ENCODE results near the gene KBTBD12. TPM values are rescaled to one million over a fixed set of nuclear protein-coding genes. Genes with fewer than 3 reads are reported as not detected.
A peak's percentile ranks its signal among the peaks of the same experiment; 100 is the strongest.
"Not testable (repeated sequence)": the region's sequence is repeated elsewhere in the genome, so short reads cannot be mapped to it uniquely, and the experiment has no call there.

Gene KBTBD12
- total RNA-seq (1 to 10 TPM; 4.5 to 7.6 TPM), polyA plus RNA-seq (1 to 10 TPM in 1 of 2 donors, under 1 TPM in 1; 0.28 to 4.1 TPM)
- long read RNA-seq, donor 1, partial matches to known transcripts: 0 of 7 reads
- long read RNA-seq, donor 1, other reads (novel, unspliced or antisense): 7 of 7 reads
- long read RNA-seq, donor 2, partial matches to known transcripts: 1 of 5 reads
- long read RNA-seq, donor 2, other reads (novel, unspliced or antisense): 3 of 5 reads

- Histone ChIP-seq H3K9me3 (ENCODE audit: control insufficient read depth, low read length) (no peaks in the 10 kb centered on the region), H3K27ac (ENCODE audit: low read depth in 1 of 2, low read length in 2 of 2) (peak within 1 kb of the TSS; percentile 65 to 72), H3K4me3 (ENCODE audit: low read length in 2 of 2) (peak within 1 kb of the TSS; percentile 39 to 40), H3K4me1 (ENCODE audit: control insufficient read depth in 1 of 2, insufficient read depth in 2 of 2, low read length in 2 of 2) (no peaks in the 10 kb centered on the region), H3K36me3 (ENCODE audit: control insufficient read depth in 1 of 2, insufficient read depth in 2 of 2, low read length in 1 of 2) (no peaks in the 10 kb centered on the region), H3K27me3 (ENCODE audit: control insufficient read depth in 1 of 2, insufficient read depth in 2 of 2, low read length in 1 of 2) (no peaks in the 10 kb centered on the region)
- DNase-seq: peak; percentile 70 to 88
- ATAC-seq (ENCODE audit: low FRiP score): peak; percentile 84
- WGBS, 2 donors: 8 to 12% methylated on average over 64 to 69 of the region's 69 CpGs
- intact Hi-C loops (cut with DNase I): loop anchor here (5.0 to 10.0 kb wide), 2 partner anchors 37 to 221 kb away; no protein-coding TSS in a partner anchor
These were observed at the start of gene KBTBD12 for GRCh38 chr3:127915115-127915936. KBTBD12 (plus strand) TSS chr3:127915232; CDS start chr3:127923062, 7,830 bp downstream.

GRCh38 chr3:127865941-127866340, 49.1 kb upstream of the KBTBD12 start:
- intact Hi-C loops (cut with DNase I): no loop called here
- no peak for ATAC-seq (ENCODE audit: low FRiP score)

GRCh38 chr3:127867412-127867811, 47.6 kb upstream of the KBTBD12 start:
- Histone ChIP-seq H3K4me1 (ENCODE audit: control insufficient read depth in 1 of 2, insufficient read depth in 2 of 2, low read length in 2 of 2) (no peaks in the 10 kb centered on the region), H3K4me3 (ENCODE audit: low read length in 2 of 2) (no peak overlapping the region), H3K27ac (ENCODE audit: low read depth in 1 of 2, low read length in 2 of 2) (no peak overlapping the region), H3K9me3 (ENCODE audit: control insufficient read depth, low read length) (no peaks in the 10 kb centered on the region), H3K36me3 (ENCODE audit: control insufficient read depth in 1 of 2, insufficient read depth in 2 of 2, low read length in 1 of 2) (no peaks in the 10 kb centered on the region), H3K27me3 (ENCODE audit: control insufficient read depth in 1 of 2, insufficient read depth in 2 of 2, low read length in 1 of 2) (peaks cover 0 to 2% of the 10 kb centered on the region in 2 donors)
- intact Hi-C loops (cut with DNase I): no loop called here
- DNase-seq: no peak
- no peak for ATAC-seq (ENCODE audit: low FRiP score)
- 82 to 91% methylated on average over 2 of the region's 2 CpGs for WGBS, 2 donors

More at GRCh38 chr3:127865941-127866340, 49.1 kb upstream of the KBTBD12 start:
- 73 to 81% methylated on average over 4 of the region's 4 CpGs for WGBS, 2 donors
- Histone ChIP-seq H3K4me1 (ENCODE audit: control insufficient read depth in 1 of 2, insufficient read depth in 2 of 2, low read length in 2 of 2) (no peaks in the 10 kb centered on the region), H3K36me3 (ENCODE audit: control insufficient read depth in 1 of 2, insufficient read depth in 2 of 2, low read length in 1 of 2) (no peaks in the 10 kb centered on the region), H3K27ac (ENCODE audit: low read depth in 1 of 2, low read length in 2 of 2) (no peak overlapping the region), H3K4me3 (ENCODE audit: low read length in 2 of 2) (no peak overlapping the region), H3K9me3 (ENCODE audit: control insufficient read depth, low read length) (no peaks in the 10 kb centered on the region), H3K27me3 (ENCODE audit: control insufficient read depth in 1 of 2, insufficient read depth in 2 of 2, low read length in 1 of 2) (peaks cover 0 to 2% of the 10 kb centered on the region in 2 donors)
- no peak for DNase-seq

GRCh38 chr3:127867986-127868385, 47.0 kb upstream of the KBTBD12 start:
- DNase-seq: no peak
- intact Hi-C loops (cut with DNase I): no loop called here
- Histone ChIP-seq H3K4me1 (ENCODE audit: control insufficient read depth in 1 of 2, insufficient read depth in 2 of 2, low read length in 2 of 2) (no peaks in the 10 kb centered on the region), H3K9me3 (ENCODE audit: control insufficient read depth, low read length) (no peaks in the 10 kb centered on the region), H3K27me3 (ENCODE audit: control insufficient read depth in 1 of 2, insufficient read depth in 2 of 2, low read length in 1 of 2) (peaks cover 0 to 2% of the 10 kb centered on the region in 2 donors), H3K36me3 (ENCODE audit: control insufficient read depth in 1 of 2, insufficient read depth in 2 of 2, low read length in 1 of 2) (no peaks in the 10 kb centered on the region), H3K4me3 (ENCODE audit: low read length in 2 of 2) (no peak overlapping the region), H3K27ac (ENCODE audit: low read depth in 1 of 2, low read length in 2 of 2) (no peak overlapping the region)
- no peak for ATAC-seq (ENCODE audit: low FRiP score)

- 57 to 67% methylated on average over 4 of the region's 4 CpGs for WGBS, 2 donors
- Histone ChIP-seq H3K4me3 (ENCODE audit: low read length in 2 of 2) (no peak overlapping the region), H3K27ac (ENCODE audit: low read depth in 1 of 2, low read length in 2 of 2) (no peak overlapping the region), H3K4me1 (ENCODE audit: control insufficient read depth in 1 of 2, insufficient read depth in 2 of 2, low read length in 2 of 2) (no peaks in the 10 kb centered on the region), H3K36me3 (ENCODE audit: control insufficient read depth in 1 of 2, insufficient read depth in 2 of 2, low read length in 1 of 2) (no peaks in the 10 kb centered on the region), H3K27me3 (ENCODE audit: control insufficient read depth in 1 of 2, insufficient read depth in 2 of 2, low read length in 1 of 2) (peaks cover 0 to 2% of the 10 kb centered on the region in 2 donors), H3K9me3 (ENCODE audit: control insufficient read depth, low read length) (no peaks in the 10 kb centered on the region)
- intact Hi-C loops (cut with DNase I): no loop called here
- ATAC-seq (ENCODE audit: low FRiP score) (no peak), DNase-seq (no peak)
These were observed 44.9 kb upstream of the KBTBD12 start for GRCh38 chr3:127870156-127870555.

- WGBS, 2 donors: 95 to 97% methylated on average over 5 of the region's 5 CpGs
- DNase-seq; H3K27me3 ChIP-seq (ENCODE audit: control insufficient read depth in 1 of 2, insufficient read depth in 2 of 2, low read length in 1 of 2); H3K4me1 ChIP-seq (ENCODE audit: control insufficient read depth in 1 of 2, insufficient read depth in 2 of 2, low read length in 2 of 2); H3K4me3 ChIP-seq (ENCODE audit: low read length in 2 of 2); H3K9me3 ChIP-seq (ENCODE audit: control insufficient read depth, low read length); H3K27ac ChIP-seq (ENCODE audit: low read depth in 1 of 2, low read length in 2 of 2); ATAC-seq (ENCODE audit: low FRiP score); H3K36me3 ChIP-seq (ENCODE audit: control insufficient read depth in 1 of 2, insufficient read depth in 2 of 2, low read length in 1 of 2); intact Hi-C loops (cut with DNase I): not testable (repeated sequence)
These were observed 40.9 kb upstream of the KBTBD12 start for GRCh38 chr3:127874097-127874496.

GRCh38 chr3:127881586-127881985, 33.4 kb upstream of the KBTBD12 start:
- Histone ChIP-seq H3K27me3 (ENCODE audit: control insufficient read depth in 1 of 2, insufficient read depth in 2 of 2, low read length in 1 of 2) (peaks cover 0 to 2% of the 10 kb centered on the region in 2 donors), H3K4me1 (ENCODE audit: control insufficient read depth in 1 of 2, insufficient read depth in 2 of 2, low read length in 2 of 2) (no peaks in the 10 kb centered on the region), H3K27ac (ENCODE audit: low read depth in 1 of 2, low read length in 2 of 2) (no peak overlapping the region), H3K9me3 (ENCODE audit: control insufficient read depth, low read length) (no peaks in the 10 kb centered on the region), H3K36me3 (ENCODE audit: control insufficient read depth in 1 of 2, insufficient read depth in 2 of 2, low read length in 1 of 2) (no peaks in the 10 kb centered on the region), H3K4me3 (ENCODE audit: low read length in 2 of 2) (no peak overlapping the region)
- no peak for DNase-seq
- 95 to 98% methylated on average over 3 of the region's 3 CpGs for WGBS, 2 donors
- intact Hi-C loops (cut with DNase I): no loop called here
- no peak for ATAC-seq (ENCODE audit: low FRiP score)

- Histone ChIP-seq H3K27me3 (ENCODE audit: control insufficient read depth in 1 of 2, insufficient read depth in 2 of 2, low read length in 1 of 2) (peaks cover 0 to 2% of the 10 kb centered on the region in 2 donors), H3K27ac (ENCODE audit: low read depth in 1 of 2, low read length in 2 of 2) (no peak overlapping the region), H3K4me3 (ENCODE audit: low read length in 2 of 2) (no peak overlapping the region), H3K36me3 (ENCODE audit: control insufficient read depth in 1 of 2, insufficient read depth in 2 of 2, low read length in 1 of 2) (no peaks in the 10 kb centered on the region), H3K9me3 (ENCODE audit: control insufficient read depth, low read length) (no peaks in the 10 kb centered on the region), H3K4me1 (ENCODE audit: control insufficient read depth in 1 of 2, insufficient read depth in 2 of 2, low read length in 2 of 2) (no peaks in the 10 kb centered on the region)
- intact Hi-C loops (cut with DNase I): no loop called here
- no peak for ATAC-seq (ENCODE audit: low FRiP score)
- no peak for DNase-seq
These were observed 31.0 kb upstream of the KBTBD12 start for GRCh38 chr3:127884041-127884440.

Data from aorta (tissue), 5 donors.